ENCODE measurements around the gene ZDHHC17.

The ZDHHC17 gene

DNA sequence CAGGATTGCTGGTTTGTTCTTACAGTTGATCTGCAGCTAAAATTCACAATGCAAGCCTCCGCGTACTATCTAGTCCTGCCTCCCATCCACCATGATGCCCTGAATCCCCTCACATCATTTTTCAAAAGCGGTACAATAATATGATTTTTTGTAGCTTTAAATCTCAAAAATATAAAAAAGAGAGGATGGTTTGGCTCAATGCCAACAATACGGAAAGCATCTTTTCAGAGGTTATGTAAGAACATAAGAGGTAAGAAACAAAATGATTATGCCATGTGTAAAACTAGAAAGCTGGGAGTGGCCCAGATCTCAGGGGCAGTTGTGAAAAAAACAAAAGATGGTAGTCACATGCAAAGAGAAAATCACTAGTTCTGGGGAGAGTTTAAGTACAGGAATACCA is 24.0 kb upstream of the ZDHHC17 start:
- Histone ChIP-seq H3K9me3 (ENCODE audit: severe bottlenecking) (no peaks in the 10 kb centered on the region), H3K4me3 (ENCODE audit: low read depth, low read length) (no peak overlapping the region), H3K27me3 (ENCODE audit: insufficient read depth, low read depth, severe bottlenecking) (no peaks in the 10 kb centered on the region), H3K36me3 (no peaks in the 10 kb centered on the region), H3K27ac (no peak overlapping the region)
- no peak for DNase-seq
- TF ChIP-seq CTCF (IDR thresholded peaks at IDR 0.05; ENCODE audit: low read depth, low read length) = no peak

GRCh38 chr12:76740501-76740900 is 23.4 kb upstream of the ZDHHC17 start:
- H3K36me3 ChIP-seq = no peaks in the 10 kb centered on the region
- H3K27ac ChIP-seq = no peak overlapping the region
- H3K27me3 ChIP-seq (ENCODE audit: insufficient read depth, low read depth, severe bottlenecking) = no peaks in the 10 kb centered on the region
- H3K9me3 ChIP-seq (ENCODE audit: severe bottlenecking) = no peaks in the 10 kb centered on the region
- TF ChIP-seq CTCF (IDR thresholded peaks at IDR 0.05; ENCODE audit: low read depth, low read length) = no peak
- no peak for DNase-seq
- H3K4me3 ChIP-seq (ENCODE audit: low read depth, low read length) = no peak overlapping the region

DNA sequence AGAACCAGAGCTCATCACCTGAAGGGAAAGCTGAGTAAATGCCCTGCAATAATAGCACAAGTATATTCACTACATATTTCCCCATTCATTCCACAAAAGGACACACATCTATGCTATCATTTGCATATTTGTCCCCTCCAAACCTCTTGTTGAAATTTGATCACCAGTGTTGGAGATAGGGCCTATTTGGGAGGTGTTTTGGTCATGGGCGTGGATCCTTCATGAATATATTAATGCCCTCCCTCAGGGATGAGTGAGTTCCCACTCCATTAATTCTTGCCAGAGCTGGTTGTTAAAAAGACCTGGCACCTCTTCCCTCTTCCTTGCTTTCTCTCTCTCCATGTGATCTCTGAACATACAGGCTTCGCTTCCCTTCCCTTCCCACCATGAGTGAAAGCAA is 18.6 kb upstream of the ZDHHC17 start:
- H3K36me3 ChIP-seq = no peaks in the 10 kb centered on the region
- no peaks in the 10 kb centered on the region for H3K9me3 ChIP-seq (ENCODE audit: severe bottlenecking)
- no peak for TF ChIP-seq CTCF (IDR thresholded peaks at IDR 0.05; ENCODE audit: low read depth, low read length)
- DNase-seq = no peak
- H3K27me3 ChIP-seq (ENCODE audit: insufficient read depth, low read depth, severe bottlenecking) = no peaks in the 10 kb centered on the region
- H3K27ac ChIP-seq = no peak overlapping the region
- H3K4me3 ChIP-seq (ENCODE audit: low read depth, low read length) = no peak overlapping the region

GRCh38 chr12:76746516-76746915 is 17.4 kb upstream of the ZDHHC17 start:
- Histone ChIP-seq H3K36me3 (no peaks in the 10 kb centered on the region), H3K9me3 (ENCODE audit: severe bottlenecking) (no peaks in the 10 kb centered on the region), H3K27me3 (ENCODE audit: insufficient read depth, low read depth, severe bottlenecking) (no peaks in the 10 kb centered on the region), H3K4me3 (ENCODE audit: low read depth, low read length) (no peak overlapping the region), H3K27ac (no peak overlapping the region)
- DNase-seq = no peak
- no peak for TF ChIP-seq CTCF (IDR thresholded peaks at IDR 0.05; ENCODE audit: low read depth, low read length)

- no peaks in the 10 kb centered on the region for H3K9me3 ChIP-seq (ENCODE audit: severe bottlenecking)
- H3K27me3 ChIP-seq (ENCODE audit: insufficient read depth, low read depth, severe bottlenecking) = no peaks in the 10 kb centered on the region
- H3K36me3 ChIP-seq = no peaks in the 10 kb centered on the region
- no peak for TF ChIP-seq CTCF (IDR thresholded peaks at IDR 0.05; ENCODE audit: low read depth, low read length)
- DNase-seq = no peak
- no peak overlapping the region for H3K4me3 ChIP-seq (ENCODE audit: low read depth, low read length)
- no peak overlapping the region for H3K27ac ChIP-seq
These were observed 16.7 kb upstream of the ZDHHC17 start for GRCh38 chr12:76747245-76747644.

- no peaks in the 10 kb centered on the region for H3K9me3 ChIP-seq (ENCODE audit: severe bottlenecking)
- no peaks in the 10 kb centered on the region for H3K27me3 ChIP-seq (ENCODE audit: insufficient read depth, low read depth, severe bottlenecking)
- H3K4me3 ChIP-seq (ENCODE audit: low read depth, low read length) = no peak overlapping the region
- TF ChIP-seq CTCF (IDR thresholded peaks at IDR 0.05; ENCODE audit: low read depth, low read length) = no peak
- no peak for DNase-seq
- no peak overlapping the region for H3K27ac ChIP-seq
- H3K36me3 ChIP-seq = no peaks in the 10 kb centered on the region
These were observed 8.0 kb upstream of the ZDHHC17 start for GRCh38 chr12:76755829-76756379.
